ENCODE measurements around the gene TMEM272.

TMEM272 gene

DNA sequence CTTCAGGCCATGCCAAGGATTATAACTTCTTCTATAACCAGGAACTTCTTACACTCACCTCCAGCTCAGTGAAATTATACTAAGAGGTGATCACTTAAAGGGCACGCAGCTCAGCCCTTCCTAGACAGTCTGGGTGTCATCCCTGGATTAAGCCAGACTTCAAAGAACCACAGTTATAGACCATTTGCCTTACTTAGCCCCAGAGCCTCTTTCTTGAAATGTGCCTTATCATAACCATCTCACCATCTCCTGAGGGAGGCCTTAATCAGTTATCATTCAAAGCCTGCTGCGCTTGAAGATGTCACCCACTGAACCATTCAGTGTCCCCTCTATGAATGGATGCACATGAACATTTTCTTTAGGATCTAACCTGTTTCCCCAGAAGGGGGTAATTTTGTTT, 30.9 kb downstream of the TMEM272 start:
- no peak for DNase-seq (ENCODE audit: low read depth)
- no peak overlapping the region for H3K4me3 ChIP-seq (ENCODE audit: low read depth, low read length)

DNA sequence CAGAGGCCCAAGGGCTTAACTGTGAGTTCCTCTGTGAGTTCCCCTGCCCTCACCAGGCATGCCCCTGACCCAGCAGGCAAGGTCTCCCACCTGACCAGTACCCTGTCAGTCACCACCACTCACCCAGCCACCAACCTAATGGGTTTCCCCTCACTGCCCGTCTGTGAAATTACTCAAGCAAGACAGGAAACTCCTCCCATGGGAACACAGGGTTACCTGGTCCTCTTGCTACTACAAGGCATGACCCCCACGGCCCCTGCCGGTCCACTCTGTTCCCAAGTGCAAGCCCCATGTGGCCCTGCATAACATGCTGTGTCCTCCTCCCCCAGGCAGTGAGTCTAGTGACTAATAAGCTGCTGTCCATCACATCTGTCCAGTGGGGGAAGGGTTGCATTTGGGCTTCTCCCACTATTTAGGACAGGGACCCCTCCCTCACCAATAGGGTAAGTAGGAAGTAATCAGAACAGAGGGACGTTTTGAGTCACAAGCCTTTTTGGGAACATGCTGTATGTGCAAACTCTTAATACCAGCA, 33.0 kb downstream of the TMEM272 start:
- DNase-seq (ENCODE audit: low read depth): no peak
- no peak overlapping the region for H3K4me3 ChIP-seq (ENCODE audit: low read depth, low read length)

DNA sequence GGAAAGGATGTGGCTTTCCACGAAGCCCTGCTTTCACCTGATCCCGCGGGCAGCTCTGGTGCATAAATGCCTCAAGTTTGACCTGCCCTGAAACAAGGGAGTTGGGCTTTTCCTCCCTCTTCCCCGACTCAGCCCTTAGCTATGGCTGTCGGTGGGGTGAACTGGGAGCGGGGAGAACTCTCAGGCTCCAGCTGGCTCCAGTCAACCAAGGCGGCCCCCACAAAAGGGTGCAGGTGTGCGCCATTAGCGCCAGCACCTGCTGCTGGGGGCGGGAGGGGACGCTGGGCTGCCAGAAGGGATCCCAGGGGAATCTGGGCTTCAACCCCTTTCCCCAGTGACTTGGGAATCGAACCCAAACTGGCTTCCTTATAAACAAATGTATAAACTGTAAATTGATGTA, 33.9 kb downstream of the TMEM272 start:
- H3K4me3 ChIP-seq (ENCODE audit: low read depth, low read length): no peak overlapping the region
- DNase-seq (ENCODE audit: low read depth): no peak

DNA sequence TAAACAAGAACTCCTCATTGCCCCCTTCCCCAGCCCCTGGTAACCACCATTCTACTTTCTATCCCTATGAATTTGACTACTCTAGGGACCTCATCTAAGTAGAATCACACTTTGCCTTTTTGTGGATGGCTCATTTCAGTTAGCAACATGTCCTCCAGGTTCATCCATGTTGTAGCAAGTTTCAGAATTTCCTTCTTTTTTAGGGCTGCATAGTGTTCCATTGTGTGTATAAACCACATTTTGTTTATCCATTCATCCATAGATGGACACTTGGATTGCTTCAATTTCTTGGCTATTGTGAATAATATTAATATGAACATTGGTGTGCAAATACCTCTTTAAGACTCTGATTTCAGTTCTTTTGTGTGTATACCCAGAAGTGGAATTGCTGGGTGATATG, 36.2 kb downstream of the TMEM272 start:
- no peak for DNase-seq (ENCODE audit: low read depth)
- H3K4me3 ChIP-seq (ENCODE audit: low read depth, low read length): no peak overlapping the region

DNA sequence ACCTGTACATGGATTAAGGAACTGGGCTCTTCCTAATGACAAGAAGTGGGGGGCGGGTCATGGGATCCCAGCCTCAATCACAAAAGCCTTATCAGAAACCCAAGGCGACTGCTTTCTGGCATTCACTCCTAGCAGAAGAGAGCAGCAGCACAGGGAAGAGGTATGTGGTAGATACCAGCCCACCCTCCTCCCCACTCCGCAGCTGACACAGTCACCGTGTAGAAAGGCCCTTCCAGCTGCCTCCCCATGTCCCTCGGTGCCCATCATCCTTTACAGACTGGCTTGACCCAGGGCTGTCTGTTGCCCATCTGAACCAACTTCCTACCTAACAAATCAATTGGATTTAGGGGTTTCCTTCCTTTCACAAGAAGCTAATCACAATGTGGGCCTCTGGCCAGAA, 37.9 kb downstream of the TMEM272 start:
- DNase-seq (ENCODE audit: low read depth): no peak

DNA sequence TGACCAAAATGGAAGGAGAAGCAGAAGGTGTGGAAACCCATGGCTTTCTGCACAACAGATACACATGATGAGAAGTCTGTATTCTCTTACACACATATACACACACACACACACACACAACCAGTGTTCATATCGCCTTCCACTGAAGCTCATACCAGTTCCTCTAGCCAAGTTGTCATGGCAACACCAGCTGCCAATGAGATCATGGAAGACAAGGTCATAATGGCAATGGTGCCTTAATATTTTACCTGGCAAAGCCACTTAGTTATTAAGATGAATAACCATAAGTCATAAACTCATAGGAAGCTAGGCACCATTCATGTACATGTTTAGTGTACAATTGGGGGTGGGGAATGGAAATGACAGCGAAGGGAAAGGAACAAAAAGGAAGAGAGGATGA, 38.4 kb downstream of the TMEM272 start:
- no peak overlapping the region for H3K4me3 ChIP-seq (ENCODE audit: low read depth, low read length)
- DNase-seq (ENCODE audit: low read depth): no peak

More for the DNA sequence above, 37.9 kb downstream of the TMEM272 start:
- H3K4me3 ChIP-seq (ENCODE audit: low read depth, low read length): no peak overlapping the region

DNA sequence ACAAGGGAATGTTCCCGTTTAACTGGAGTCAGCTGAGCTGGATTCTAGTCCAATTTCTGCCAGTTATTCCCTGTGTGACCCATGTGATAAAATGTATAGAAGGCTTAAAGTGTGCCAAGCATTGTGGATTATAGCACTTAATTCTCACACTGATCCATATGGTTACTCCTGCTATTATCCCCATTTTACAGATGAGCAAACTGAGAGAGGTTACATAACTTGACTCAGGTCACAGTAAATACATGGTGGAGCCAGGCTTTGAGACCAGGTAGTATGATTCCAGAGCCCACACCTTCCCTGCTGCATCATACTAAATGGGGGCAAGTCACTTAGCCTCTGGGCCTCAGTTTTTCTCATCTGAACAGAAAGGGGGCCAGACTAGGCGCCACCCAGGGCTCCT, 39.1 kb downstream of the TMEM272 start:
- no peak overlapping the region for H3K4me3 ChIP-seq (ENCODE audit: low read depth, low read length)
- no peak for DNase-seq (ENCODE audit: low read depth)

DNA sequence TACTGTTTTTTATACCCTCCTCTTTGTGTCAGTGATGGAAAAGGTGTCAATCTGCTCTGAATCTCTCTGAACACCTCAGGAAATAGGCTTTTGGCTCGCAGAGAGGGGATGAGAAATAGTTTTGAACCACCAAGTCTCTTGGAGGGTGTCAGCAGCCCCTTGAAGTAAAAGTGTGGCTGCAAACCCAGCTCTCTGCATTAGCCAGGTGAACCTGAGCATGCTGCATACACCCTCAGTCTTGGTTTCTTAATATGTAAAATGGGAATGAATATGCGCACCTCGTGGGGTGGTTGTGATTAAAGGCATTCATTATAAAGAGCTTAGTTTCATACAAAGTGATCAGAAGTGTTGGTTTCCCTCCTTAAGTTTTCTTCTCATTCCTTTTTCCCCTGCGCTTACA, 39.7 kb downstream of the TMEM272 start:
- no peak overlapping the region for H3K4me3 ChIP-seq (ENCODE audit: low read depth, low read length)
- no peak for DNase-seq (ENCODE audit: low read depth)

DNA sequence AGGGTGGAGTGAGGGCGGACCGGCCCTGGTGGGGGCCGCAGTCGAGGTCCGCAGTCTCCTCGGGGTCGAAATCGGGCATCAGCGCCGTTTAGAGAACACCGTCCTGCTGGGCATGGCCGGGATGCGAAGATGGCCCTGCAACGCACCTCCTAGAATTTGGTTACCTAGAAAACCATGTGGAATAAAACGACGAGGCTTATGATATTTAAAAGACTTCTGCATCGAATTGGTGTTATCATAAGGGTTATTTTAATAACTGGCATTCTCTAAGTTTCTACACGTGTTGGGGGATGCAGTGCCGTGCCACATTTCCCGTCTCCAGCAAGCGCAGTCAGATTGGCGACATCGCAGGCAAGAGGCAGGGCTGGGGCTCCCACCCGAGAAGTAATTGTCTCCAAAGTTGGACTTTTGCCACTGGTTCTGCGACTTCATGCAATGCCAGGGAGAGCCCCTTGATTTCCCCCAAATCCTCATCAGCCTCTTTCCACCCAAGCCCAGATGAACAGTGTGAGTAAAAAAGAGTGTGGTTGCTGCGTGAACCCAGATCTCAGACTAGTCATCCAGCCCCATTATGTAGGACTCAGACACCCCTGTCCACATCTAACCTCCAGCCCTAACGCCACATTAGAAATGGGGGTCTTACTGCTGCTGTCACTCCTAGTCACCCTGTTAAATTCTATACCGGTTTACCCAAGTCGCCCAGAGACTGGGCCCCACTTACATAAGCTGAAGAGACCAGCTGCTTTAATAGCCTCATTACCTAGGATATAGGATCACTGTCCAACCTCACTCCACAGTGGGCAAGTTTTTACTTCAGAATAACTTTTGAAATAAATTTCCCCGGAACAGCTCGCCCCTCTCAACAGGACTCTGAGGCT, 40.4 kb downstream of the TMEM272 start:
- peak overlapping the region; percentile 71 for H3K4me3 ChIP-seq (ENCODE audit: low read depth, low read length)
- DNase-seq (ENCODE audit: low read depth): no peak

DNA sequence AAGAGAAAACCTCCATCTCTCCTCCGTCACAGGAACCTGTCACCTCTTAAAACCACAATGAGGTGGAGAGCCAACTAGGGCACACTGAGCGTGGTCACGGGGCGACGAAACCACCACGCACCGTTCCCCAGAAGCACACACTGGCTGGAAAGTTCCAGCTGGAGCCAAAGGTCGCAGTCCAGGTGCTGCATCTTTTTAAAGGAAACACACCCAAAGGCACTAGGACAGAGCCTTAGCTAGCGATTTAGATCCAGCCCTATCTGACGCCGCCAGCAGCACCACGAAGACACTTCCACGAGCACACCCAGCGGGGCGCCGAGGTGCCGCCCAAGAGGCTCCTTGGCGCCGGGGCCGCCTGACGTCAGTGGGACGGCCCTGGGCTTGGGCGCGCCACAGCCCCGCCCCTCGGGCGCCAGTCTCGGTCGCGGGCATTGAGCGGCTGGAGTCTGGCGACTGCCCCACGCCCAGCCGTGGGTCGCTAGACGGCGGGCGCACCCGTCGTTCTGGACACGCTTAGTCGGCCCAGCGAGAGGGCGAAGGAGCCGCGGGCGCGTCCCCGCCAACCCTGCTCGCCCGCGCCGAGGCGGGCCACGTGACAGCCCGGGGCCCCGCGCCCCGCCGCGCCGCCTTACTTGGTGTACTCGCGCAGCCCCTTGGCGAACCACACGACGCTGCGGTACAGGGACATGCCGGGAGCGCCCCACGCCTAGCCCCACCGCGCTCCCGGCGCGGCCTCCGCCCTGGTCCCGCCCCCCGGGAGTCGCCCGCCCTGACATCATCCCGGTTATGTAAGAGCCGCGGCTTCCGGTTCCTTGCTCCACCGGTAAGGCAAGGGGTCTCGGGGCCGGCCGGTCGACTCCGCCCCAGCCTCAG, 41.3 kb downstream of the TMEM272 start, which contains the start of gene DHRS12:
Gene DHRS12 (minus strand): TSS at position 742 of the 873 bp plus-strand sequence. CDS start 4,504 bp downstream, outside the sequence.
- H3K4me3 ChIP-seq (ENCODE audit: low read depth, low read length): peak within 1 kb of the TSS; percentile 71
- no peak for DNase-seq (ENCODE audit: low read depth)

DNA sequence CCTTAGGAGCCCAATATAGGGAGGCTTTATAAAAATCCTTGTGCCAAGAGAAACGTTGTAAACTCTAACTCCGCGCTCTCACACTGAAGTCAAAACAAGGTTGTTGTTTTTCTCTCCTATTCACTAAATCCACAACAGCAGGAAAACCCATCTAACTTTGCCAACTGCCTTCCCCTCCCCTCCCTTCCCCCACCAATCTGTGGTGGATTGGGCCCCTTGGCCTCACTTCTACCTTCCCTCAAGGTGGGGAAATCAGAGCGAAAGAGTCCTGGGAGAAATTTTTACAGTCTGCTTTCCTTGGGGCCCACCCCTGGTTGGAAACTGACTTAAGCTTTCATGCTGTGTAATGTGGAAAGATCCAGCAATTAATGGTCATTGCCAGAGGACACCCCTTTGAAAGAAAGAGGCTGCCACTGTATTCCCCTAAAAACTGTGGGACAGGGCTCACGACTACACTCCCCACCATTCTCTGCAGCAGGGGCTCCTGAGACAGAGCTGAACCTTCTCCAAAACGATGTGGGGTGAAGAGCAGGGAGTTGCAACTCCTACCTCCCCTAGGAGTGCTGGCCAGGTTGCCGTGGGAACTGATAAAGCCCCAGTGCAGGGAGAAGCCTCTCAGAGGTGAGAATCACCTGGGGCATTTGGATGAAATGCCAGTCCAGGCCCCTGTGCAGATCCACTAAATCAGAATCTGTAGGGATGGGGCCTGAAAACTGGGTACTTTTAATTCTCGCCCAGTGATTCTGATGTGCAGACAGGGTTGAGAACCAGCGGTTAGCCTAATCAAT, 42.2 kb downstream of the TMEM272 start:
- DNase-seq (ENCODE audit: low read depth): no peak
- H3K4me3 ChIP-seq (ENCODE audit: low read depth, low read length): peak overlapping the region; percentile 71

DNA sequence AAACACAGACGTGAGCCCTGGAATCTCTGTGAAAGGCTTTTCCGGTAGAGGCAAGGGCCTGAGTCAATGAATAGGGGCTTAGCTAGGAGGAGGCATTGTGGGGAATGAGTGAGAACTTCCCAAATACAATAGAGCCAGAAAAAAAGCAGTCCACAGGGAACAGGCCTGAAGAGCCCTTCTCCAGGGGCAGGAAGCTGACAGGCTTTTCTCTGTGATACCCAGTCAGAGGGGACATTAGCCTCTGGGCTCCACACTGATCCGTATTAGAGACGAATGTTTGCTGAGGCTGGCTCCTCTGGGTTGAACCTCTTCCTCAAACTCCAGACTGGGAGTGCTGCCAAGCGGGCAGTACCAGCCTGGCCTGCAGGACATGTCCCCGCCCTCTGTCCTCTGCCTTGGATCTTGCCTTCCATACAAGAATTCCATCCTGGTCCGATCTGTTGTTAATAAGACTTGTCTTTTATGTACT, 43.3 kb downstream of the TMEM272 start:
- DNase-seq (ENCODE audit: low read depth): no peak
- no peak overlapping the region for H3K4me3 ChIP-seq (ENCODE audit: low read depth, low read length)

DNA sequence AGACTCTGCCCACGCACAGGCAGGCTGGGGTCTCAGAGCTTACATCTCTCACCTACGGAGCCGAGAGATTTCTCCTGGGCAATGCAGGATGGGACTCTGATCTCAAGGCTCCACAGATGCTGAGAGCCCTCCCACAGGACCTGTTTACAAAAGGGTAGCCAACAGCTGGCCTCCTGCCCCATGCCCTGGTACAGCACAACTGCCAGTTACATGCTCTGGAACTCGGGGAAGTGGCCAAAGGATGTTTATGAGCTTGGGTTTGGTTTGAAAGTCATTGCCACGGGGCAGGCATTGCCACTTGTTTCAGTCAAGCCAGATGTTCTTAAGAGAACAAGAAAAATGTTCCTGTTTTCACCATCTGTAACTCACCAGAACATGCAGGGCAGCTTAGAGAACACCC, 44.5 kb downstream of the TMEM272 start:
- H3K4me3 ChIP-seq (ENCODE audit: low read depth, low read length): no peak overlapping the region
- no peak for DNase-seq (ENCODE audit: low read depth)

DNA sequence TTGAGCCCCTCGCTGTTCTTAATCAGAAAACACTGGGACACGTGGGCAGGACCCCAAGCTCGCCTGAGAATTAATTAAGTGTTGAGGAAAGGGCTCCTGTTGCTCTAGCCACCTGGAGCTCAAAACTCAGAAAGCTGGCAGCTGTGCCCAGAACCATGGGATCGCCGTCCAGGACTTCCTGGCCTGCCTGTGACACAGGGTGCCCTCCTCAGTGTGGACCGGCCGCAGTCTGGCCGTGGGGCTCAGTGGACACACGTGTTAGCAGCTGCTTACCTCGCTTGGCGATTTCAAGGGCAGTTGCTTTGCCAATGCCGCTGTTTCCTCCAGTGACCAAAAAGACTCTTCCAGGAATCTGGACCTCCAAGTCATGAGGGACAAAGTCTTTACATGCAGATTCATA, 45.7 kb downstream of the TMEM272 start:
- no peak for DNase-seq (ENCODE audit: low read depth)
- no peak overlapping the region for H3K4me3 ChIP-seq (ENCODE audit: low read depth, low read length)

DNA sequence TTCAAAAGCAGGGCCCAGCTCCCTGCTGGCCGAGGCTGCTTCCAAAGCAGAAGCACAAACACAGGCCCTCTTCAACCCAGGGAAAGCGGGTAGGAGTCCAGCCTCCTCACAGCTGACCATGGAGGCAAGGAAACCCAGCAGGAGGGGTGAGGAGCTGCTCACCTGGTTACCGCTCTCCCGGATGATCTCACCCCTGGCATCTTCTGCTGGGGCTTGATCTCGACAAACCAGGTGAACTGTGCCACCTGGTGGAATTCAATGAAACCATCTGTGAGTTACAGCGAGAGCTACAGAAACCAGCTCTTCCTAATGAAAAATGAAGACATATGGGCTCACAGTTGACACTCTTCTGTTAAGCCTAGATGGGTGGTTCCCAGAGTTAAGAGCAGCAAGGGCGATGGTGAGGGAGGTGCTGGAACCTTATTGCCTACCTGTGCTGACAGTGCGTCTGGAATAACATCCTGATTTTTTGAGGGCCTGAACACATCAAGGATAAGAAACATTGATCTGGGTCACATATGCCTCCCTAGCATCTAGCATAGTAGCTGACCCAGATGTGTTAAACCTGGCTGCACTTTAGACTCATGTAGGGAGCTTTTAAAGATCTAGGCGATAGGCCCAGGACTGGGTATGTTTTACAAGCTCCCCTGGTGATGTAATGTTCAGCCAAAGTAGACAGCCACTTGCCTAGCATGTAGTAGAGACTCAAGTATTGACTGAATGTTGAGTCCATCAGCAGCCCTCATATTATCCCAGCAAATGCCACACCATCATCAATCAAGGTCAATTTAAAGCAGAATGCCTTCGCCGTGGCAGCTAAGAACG, 47.1 kb downstream of the TMEM272 start:
- no peak overlapping the region for H3K4me3 ChIP-seq (ENCODE audit: low read depth, low read length)
- no peak for DNase-seq (ENCODE audit: low read depth)

DNA sequence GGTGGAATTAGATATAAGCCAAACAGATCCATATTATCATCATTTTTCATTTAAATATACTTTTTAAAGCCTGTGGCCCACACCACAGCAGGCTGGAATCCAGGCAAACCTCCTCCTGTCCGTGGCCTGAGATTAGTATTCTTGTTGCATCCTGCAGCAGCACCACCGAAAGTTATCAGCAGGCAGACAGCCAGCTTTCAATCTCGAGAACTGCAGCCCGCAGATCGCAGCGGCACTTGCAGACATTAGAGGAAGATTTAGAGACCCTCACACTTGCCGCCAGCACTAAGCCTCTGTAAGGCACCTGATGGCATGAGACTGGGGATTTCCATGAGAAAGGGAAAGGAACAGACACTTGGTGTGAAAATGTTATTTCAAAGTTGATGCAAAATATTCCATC, 48.4 kb downstream of the TMEM272 start:
- DNase-seq (ENCODE audit: low read depth): no peak
- no peak overlapping the region for H3K4me3 ChIP-seq (ENCODE audit: low read depth, low read length)

DNA sequence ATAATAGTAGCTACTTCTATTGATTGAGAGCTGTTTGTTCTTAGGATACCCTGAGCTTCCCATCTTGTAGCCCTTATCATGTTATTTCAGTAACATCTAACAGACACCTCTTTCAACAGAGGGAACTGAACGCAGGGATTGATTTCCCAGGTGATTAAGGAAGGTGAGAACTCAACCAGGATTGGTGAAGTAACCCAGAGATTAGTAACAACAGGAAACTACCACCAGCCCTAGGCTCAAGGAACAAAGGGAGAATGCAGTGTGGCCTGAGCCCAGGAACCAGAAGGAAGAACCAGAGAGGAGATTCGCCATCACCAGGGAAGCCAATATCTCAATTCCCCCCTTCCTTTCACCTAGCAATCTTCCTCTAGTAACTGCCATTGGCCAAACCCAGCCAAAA, 49.6 kb downstream of the TMEM272 start:
- DNase-seq (ENCODE audit: low read depth): no peak
- H3K4me3 ChIP-seq (ENCODE audit: low read depth, low read length): no peak overlapping the region

DNA sequence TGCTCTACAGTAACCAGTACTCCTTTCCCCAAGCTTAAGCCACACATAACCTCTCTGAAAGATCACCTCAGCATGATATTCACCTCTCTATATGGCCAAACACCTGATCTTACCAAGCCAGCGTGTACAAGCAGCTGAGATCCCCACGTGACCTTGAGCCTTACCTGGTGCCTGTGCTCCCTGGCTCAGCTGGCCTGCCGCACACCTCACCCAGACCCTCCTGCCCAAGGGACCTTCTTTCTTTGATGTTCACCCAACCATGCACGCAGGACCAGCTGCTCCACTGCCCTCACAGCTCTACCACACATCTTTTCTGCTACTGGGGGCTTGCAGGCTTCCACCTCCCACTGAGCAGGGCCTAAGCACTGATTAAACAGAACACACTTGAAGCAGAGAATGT, 50.0 kb downstream of the TMEM272 start:
- no peak for DNase-seq (ENCODE audit: low read depth)

More for the DNA sequence above, 50.0 kb downstream of the TMEM272 start:
- no peak overlapping the region for H3K4me3 ChIP-seq (ENCODE audit: low read depth, low read length)

Data from skeletal muscle cell (primary cell).